NCI-H1092 (cell line): ENCODE measurements around the gene ALMS1.
"Not testable (repeated sequence)": the region's sequence is repeated elsewhere in the genome, so short reads cannot be mapped to it uniquely, and the experiment has no call there.

Experiments used
- DNase-seq: peaks from one replicate; lab custom pipeline; 2025; lab: John Stamatoyannopoulos, UW

The ALMS1 gene

DNA sequence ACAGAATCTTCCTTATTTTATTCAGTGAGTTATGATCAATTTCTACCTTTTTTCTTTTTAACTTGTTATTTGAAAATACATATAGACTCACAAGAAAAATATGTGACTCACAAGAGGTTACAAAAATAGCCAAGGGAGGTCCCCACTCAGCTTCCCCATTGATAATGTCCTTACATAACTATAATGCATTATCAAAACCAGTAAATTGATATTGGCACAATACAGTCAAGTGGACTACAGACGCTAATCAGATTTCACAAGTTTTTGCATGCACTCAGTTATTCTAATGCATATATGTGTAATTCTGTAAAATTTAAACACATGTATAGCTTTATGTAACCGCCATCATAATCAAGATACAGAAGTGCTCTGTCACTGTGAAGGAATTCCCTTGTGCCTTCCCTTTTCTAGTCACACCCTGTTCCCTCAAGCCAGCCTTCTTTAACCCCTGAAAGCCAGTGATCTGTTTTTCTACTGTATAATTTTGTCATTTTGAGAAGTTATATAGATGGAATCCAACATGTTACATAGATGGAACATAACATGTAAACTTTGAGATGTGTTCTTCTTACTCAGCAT is 118.4 kb downstream of the ALMS1 start:
- no peak for DNase-seq

DNA sequence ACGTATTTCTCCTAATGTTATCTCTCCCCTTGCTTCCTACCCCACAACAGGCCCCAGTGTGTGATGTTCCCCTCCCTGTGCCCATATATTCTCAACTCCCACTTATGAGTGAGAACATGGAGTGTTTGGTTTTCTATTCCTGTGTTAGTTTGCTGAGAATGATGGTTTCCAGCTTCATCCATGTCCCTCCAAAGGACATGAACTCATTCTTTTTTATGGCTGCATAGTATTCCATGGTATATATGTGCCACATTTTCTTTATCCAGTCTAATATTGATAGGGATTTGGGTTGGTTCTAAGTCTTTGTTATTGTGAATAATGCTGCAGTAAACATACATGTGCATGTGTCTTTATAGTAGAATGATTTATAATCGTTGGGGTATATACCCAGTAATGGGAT is 119.2 kb downstream of the ALMS1 start:
- DNase-seq: not testable (repeated sequence)

DNA sequence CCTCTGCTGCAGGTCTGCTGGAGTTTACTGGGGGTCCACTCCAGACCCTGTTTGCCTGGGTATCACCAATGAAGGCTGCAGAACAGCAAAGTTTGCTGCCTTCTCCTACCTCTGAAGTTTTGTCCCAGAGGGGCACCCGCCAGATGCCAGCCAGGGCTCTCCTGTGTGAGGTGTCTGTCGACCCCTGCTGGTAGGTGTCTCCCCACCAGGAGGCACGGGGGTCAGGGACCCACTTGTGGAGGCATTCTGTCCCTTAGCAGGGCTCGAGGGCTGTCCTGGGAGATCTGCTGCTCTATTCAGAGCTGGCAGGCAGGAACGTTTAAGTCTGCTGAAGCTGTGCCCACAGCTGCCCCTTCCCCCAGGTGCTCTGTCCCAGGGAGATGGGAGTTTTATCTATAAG is 124.8 kb downstream of the ALMS1 start:
- DNase-seq: not testable (repeated sequence)

DNA sequence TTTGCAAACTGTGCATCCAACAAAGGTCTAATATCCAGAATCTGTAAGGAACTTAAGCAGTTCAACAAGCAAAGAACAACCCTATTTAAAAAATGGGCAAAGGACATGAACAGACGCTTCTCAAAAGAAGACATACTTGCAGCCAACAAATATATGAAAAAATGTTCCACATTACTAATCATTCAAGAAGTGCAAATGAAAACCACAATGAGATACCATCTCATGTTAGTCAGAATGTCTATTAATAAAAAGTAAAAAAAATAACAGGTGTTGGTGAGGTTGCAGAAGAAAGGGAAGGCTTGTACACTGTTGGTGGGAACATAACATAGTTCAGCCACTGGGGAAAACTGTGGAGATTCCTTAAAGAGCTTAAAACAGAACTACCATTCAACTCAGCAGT is 130.4 kb downstream of the ALMS1 start:
- DNase-seq: no peak

DNA sequence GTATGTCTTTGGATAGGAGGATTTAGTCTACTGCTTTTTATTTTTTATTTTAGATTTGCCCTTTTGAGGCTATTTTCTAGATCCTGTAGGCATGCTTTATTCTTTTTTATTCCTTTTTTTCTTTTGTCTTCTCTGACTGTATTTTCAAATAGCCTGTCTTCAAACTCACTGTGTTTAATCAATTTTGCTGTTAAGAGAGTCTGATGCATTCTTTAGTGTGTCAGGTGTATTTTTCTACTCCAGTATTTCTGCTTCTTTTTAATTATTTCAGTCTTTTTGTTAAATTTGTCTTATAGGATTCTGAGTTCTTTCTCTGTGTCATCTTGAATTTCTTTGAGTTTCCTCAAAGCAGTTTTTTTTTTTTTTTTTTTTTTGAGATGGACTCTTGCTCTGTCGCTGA is 143.1 kb downstream of the ALMS1 start:
- no peak for DNase-seq

DNA sequence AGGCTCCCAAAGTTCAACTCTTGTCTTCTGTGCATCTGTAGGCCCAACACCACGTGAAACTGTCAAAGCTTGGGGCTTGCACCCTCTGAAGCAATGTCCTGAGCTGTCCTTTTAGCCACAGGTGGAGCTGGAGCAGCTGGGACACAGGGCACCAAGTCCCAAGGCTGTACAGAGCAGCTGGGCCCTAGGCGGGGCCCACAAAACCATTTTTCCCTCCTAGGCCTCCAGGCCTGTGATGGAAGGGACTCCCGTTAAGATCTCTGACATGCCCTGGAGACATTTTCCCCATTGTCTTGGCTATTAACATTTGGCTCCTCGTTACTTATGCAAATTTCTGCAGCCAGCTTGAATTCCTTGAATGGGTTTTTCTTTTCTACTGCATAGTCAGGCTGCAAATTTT is 145.1 kb downstream of the ALMS1 start:
- DNase-seq: not testable (repeated sequence)

DNA sequence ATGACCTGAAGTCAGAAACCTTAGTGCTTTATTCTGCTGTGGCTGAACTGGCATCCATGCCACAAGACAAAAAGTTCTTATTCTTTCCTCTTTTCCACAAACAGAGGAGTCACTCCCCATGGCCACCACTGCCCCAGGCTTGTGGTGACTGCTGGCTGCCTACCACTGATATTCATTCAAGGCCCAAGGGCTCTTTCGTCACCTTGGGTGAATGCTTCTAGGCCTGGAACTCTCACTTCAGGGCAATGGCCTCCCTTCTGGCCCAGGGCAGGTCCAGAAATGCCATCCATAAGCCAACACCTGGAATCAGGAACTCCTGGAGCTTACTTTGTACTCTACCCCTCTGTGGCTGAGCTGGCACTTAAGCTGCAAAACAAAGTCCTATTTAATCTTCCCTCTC is 146.7 kb downstream of the ALMS1 start:
- DNase-seq: no peak

DNA sequence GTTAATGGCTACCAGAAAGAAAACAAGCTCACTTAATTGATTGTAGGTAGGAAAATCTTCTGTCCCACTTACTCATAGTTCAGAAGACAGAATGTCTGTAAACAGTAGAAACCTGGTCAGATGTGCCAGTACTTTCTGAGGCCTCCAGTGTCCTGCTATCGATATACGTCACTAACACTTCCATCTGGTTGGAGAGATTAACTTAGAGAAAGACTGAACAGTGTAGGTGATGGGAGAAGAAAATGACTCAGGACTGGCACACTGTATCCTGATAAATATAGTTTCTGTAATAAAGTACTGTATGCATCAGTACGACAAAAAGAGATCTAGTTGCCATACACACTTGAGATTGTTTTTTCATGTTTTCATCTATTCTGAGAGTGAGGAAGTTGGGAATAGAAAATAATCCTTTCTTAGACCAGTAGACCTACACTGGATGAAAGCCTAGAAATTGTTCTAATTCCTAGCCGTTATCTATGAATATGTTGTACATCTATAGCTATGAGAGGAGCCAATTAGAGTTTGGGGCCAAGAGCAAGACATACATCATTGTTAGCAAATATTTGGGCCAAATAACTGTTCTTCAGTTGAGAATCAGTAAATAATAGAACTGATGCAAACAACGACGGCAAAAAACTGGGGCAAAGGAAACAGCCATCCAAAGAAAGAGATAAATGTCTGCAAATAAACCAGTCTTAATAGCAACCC is 150.7 kb downstream of the ALMS1 start:
- no peak for DNase-seq

DNA sequence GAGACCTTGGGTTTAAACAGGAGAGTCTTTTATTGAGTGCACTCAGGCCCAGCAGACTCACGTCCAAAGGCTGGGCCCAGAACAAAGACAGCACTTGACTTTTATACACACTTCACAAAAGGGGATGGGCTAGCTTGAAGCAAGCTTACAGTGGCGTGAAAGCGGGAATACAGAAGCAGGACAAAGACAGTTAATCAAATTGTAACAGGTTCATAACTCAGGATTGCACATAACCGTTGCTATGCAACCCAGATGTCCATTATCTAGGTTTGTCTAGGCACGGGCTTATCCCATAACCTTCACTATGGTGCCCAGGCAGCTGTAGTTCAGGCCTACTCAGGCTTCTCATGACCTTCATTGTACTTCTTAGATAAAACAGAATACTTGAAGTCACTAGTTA is 175.2 kb downstream of the ALMS1 start:
- peak; percentile 14 for DNase-seq

DNA sequence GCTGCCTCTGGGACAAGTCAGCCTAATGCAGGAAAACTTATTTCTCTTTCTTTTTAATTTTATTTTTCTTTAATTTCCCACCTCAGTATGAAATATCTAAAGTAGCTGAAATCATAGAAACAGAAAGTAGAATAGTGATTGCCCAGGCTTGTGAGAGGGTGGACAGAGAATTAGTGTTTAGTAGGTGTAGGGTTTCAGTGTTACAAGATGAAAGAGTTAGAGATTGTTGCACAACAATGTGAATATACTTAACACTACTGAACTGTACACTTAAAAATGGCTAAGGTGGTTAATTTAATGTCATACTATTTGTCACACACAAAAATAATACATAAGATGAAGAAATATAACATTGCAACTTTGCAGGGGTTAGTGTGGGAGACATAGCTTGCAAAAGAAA is 175.8 kb downstream of the ALMS1 start:
- DNase-seq: no peak

DNA sequence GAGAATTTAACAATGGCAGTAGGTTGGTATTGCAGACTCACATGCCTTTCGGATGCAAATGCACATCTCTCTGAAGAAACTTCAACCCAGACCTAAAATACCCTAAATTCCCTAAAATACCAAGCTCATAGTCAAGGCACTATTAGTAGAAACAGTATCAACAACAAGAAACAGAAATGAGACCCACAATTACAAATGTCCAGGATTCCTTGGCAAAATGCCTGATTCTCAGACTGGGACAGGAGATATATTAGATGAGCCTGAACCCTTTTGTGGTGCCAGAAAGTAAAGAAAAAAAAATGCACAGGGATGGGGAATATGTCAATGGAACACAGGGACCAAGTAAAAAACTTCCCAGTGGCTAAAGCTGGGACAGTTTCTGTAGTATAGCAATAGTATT is 179.3 kb downstream of the ALMS1 start:
- no peak for DNase-seq

DNA sequence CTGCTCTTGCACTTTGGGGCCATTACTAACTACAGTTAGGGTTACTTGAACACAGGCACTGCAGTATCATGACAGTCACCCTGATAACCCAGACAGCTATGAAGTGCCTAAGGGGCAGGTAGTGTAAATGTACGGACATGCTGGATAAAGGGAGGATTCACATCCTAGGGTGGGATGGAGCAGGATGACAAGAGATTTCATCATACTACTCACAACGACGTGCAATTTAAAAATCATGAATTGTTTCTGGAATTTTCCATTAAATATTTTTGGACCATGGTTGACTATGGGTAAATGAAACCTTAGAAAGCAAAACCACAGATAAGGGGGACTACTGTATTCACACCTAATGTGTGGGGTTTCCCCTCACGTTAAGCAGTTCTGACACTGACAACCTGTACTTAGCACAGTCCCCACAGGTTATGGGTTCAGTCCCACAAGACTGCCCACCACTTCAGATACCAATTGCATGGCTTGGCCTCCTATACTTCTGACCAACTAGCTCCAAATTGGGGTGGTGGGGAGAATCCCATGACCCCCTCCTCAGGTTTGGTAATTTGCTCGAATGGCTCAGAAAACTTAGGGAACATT is 180.7 kb downstream of the ALMS1 start:
- no peak for DNase-seq

DNA sequence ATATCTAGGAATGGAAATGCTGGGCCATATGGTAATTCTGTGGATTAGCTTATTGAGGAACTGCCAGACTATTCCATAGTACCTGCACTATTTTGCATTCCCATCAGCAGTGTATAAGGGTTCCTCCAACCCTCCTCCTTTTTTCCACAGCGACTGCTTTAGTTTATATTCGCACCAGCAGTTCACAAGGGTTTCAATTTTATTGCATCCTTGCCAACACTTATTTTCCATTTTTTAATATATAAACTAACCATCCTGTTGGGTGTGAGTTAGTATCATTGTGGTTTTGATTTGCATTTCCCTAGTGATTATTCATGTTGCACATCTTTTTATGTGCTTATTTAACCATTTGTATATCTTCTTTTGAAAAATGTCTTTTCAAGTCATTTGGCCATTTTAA is 189.6 kb downstream of the ALMS1 start:
- DNase-seq: no peak

DNA sequence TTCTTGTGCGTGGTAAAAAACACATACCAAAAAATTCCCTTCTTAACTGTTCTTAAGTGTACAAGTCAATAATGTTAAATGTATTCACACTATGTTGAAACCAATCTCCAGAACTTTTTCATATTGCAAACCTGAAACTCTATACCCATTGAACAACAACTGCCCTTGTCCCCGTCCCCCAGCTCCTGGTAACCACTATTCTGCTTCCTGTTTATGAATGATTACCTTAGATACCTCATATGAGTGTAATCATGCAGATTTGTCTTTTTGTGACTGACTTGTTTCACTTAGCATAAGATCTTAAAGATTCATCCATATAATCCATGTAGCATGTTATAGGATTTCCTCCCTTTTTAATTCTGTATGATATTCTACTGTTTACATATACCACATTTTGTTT is 196.7 kb downstream of the ALMS1 start:
- DNase-seq: no peak

DNA sequence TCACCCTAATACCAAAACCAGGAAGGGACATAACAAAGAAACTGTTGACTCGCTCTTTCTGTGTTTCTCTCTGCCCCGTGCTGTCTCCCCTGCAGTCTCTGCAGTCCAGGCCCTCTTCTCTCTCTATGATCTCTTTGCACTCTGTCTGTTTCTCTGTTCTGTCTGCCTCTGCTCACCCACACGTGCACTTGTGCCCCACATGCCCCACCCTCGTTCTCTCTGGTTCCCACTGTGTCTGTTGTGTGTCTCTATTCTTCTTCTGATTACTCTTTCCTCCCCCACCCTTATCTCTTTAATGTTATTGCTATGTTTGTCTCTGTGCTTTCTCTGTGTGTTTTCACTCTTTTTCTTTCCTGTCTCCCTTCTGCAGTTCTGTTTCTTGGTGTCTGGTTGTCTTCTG is 202.5 kb downstream of the ALMS1 start:
- peak; percentile 6 for DNase-seq

DNA sequence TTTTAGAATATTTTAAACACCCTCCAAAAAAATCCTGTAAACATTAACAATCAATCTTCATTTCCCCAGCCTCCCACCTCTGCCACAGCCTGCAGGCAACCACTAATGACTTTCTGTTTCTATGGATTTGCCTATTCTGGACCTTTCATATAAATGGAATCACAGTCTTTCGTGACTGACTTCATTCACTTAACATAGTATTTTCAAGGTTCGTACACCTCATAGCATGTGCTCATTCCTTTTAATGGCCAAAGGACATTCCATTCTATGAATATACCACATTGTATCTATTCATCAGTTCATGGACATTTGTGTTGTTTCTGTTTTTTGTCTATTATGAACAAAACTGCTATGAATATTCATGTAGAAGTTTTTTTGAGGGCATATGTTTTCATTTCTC is 208.0 kb downstream of the ALMS1 start:
- no peak for DNase-seq

DNA sequence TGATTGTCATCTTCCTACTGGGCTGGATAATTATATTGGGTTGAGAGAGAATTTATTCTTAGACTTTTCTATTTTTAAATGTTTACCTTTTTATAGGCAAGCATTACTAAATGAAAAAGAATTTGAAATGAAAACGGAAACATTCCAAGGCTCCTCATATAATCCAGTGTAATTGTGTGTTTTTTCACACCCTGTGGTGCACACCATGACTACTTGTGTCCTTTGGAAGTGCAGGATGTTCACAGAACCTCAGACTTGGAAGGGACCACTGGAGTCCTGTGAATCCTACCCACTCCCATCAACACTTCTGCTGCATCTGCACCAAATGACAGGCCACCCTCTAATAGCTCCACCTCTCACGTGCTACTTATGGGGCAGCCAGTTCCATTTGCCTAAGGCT is 208.6 kb downstream of the ALMS1 start:
- no peak for DNase-seq

DNA sequence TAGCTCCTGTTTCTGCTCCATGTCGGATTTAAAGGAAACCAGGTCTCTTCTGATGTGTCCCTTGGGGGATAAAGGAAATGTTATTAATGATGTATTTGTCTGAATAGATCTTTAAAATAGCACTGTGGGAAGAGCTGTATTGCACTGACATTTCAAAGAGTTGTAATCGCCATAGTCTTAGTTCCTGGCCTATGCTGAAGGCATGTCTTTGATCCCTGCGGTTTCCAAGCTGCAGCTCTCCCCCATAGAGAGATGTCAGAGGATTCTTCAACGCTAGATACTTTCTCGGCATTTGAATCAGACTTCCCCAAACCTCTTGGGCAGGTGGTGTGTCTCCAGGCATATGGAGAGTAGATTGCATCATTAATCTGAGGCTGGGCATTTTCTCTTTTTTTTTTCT is 216.1 kb downstream of the ALMS1 start:
- no peak for DNase-seq

DNA sequence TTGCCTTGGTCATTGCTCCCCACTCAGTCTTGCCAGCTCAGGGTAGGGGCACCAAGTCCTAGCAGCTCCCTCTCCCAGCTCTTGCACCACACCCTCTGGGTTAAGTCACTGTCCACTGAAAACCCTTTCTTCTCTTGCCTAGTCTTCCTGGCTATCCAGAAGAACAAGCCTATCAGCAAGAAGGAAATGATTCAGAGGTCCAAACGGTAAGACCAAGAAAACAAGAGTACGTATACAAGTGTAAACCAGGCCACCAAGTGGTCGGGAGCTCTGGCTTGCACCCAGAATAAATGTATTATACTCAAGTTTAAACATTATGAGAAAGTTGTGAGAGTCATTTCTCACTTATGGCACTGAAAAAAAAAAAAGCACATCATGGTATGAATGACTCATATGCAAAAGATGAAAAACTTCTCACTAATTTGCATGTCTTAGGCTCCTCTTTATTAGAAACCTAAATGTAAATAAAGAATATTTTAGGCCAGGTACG is 217.5 kb downstream of the ALMS1 start:
- not testable (repeated sequence) for DNase-seq

DNA sequence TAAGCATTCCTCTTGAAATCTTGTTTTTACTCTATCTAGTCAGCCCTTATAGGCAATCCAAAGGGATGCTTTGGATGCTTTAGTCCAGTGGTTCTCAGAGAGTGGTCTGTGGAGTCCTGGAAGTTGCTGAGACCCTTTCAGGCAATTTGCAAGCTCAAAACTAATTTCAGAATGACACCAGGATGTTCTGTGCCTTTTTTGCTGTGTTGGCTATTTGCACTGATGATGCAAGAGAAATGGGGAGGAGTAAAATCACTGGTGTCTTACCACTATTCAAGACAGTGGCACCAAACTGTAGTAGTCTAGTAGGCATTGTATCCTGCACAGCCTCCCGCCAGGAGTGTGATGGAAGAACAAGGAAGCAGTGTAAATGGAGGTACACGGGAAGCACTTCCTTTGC is 219.0 kb downstream of the ALMS1 start:
- DNase-seq: not testable (repeated sequence)

DNA sequence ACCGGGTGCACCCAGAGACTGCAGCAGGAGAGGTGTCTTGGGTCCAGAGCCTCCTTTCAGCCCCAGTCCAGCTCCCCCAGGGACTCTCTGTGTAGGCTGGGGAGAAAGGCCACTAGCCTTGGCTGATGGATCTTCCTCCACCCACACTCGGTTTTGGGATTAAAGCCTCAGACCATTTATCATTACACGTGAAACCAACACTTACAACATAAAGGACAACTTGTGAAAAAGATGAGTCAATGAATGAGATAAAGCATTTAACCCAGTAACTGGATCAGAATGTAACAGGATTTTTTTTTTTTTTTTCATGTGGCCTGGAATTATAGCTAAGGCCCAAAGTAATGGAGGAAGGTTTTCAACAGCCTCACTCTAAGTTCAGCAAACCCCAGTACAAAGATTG is 224.5 kb downstream of the ALMS1 start:
- no peak for DNase-seq

DNA sequence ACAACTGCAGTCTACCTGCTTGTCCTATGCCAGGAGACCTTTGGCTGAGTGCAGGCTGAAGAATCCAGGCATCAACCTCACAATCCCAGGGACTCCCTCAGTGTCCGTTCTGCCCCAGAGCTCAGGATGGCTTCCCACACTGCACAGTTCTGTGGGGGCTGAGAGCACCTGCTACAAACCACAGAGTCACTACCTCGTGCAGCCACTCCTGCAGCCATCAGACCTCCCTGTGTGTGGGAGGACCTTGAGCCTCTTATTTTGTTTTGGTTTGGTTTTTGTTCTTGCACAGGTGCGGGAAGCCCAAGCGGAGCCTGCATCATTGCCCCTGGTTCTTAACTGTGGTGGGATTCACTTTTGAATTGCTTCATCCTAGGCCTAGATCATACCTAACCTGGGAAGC is 225.6 kb downstream of the ALMS1 start:
- DNase-seq: no peak

DNA sequence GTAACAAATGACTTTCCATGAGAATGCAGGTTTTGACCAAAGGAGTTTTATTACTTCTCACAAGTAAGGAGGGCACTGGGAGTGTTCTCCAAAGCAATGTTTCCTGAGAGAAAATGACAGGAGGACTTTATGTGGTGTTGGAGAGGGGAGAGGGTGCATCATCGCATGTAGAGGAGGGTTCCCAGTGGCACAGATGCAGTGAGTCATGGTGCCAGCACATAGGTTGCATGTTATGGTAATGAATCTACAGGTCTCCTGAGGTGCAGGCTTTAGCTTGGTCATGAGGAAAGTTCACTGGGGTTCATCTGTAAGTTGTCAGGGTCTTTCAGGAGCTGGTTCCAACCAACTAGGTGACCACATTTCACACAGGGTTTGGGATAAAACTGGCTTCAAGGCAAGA is 226.2 kb downstream of the ALMS1 start:
- DNase-seq: no peak

DNA sequence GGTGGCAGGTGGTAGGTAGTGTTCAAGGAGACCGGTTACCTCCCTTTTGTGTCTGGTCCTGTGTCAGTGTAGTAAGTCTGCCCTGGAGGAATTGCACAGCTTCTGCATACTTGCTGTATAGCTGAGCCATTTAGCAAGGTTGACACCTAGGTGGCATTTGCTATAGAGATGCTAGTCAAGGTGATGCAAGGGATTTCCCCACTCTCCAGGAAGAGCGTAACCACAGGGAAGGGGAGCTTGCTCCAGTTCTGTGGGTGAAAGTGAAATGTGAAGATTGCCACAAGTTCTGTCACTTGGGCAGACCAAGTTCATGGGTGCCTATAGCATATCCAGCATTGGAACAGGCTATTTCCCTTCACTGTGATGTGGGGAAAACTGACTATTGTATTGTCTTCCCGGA is 228.5 kb downstream of the ALMS1 start:
- no peak for DNase-seq
